GM23338 (cell line): ENCODE results near the gene RET.

Source experiments
- CREB1 ChIP-seq: fragments of 250-450 bp; sonication (Bioruptor Pico); IDR thresholded peaks from 2 replicates; pipeline ENCODE4 v1.5.0; 2020; ENCODE audit warnings: low read depth, mild to moderate bottlenecking, moderate library complexity
- EZH2 ChIP-seq: fragments of 200-600 bp; sonication (generic); IDR thresholded peaks from one replicate; pipeline ENCODE4 v1.8.0; 2017; ENCODE audit warnings: antibody characterized with exemption, mild to moderate bottlenecking, low read depth; ENCODE audit not compliant: unreplicated experiment
- EZH2phosphoT487 ChIP-seq: fragments of 200-600 bp; sonication (generic); IDR thresholded peaks from one replicate; pipeline ENCODE4 v1.8.1; 2018; ENCODE audit warnings: antibody characterized with exemption; ENCODE audit not compliant: unreplicated experiment
- JUNB ChIP-seq: IDR thresholded peaks from one replicate; pipeline ENCODE4 v1.6.1; 2016; ENCODE audit warnings: antibody characterized with exemption; ENCODE audit not compliant: unreplicated experiment
- NANOG ChIP-seq: IDR thresholded peaks from 2 replicates; pipeline ENCODE4 v1.6.1; 2016; ENCODE audit warnings: antibody characterized with exemption, borderline replicate concordance
- POLR2AphosphoS5 ChIP-seq: IDR thresholded peaks from 2 replicates; pipeline ENCODE4 v1.6.1; 2016; ENCODE audit warnings: antibody characterized with exemption, low read depth
- STAT1 ChIP-seq: IDR thresholded peaks from one replicate; pipeline ENCODE4 v1.6.1; 2016; ENCODE audit warnings: antibody characterized with exemption; ENCODE audit not compliant: unreplicated experiment
- ZNF114 ChIP-seq: fragments of 250-450 bp; sonication (Bioruptor Pico); IDR thresholded peaks from 2 replicates; pipeline ENCODE4 v1.5.0; 2020; ENCODE audit warnings: mild to moderate bottlenecking, moderate library complexity
- ZNF331 ChIP-seq: fragments of 250-450 bp; sonication (Bioruptor Pico); IDR thresholded peaks from 2 replicates; pipeline ENCODE4 v1.5.0; 2020; ENCODE audit warnings: low read depth, mild to moderate bottlenecking, moderate library complexity
- TF ChIP-seq, protein P1 (sequence below), 2 experiments: fragments of 200-600 bp in 1 of 2; sonication (generic) in 1 of 2; conservative IDR thresholded peaks; 2 replicates each; pipeline versions ENCODE4 v1.5.1 to v1.6.1; 2016 to 2017; ENCODE audit warnings: antibody characterized with exemption in 2 of 2, low read depth in 2 of 2, mild to moderate bottlenecking in 2 of 2, moderate library complexity in 1 of 2
- TF ChIP-seq, protein P2 (sequence below): IDR thresholded peaks from one replicate; pipeline ENCODE4 v1.6.1; 2018; ENCODE audit warnings: antibody characterized with exemption; ENCODE audit not compliant: unreplicated experiment
- TF ChIP-seq, protein P3 (sequence below): fragments of 250-450 bp; sonication (Bioruptor Pico); IDR thresholded peaks from 2 replicates; pipeline ENCODE4 v1.5.0; 2020; ENCODE audit warnings: mild to moderate bottlenecking, moderate library complexity

DNA sequence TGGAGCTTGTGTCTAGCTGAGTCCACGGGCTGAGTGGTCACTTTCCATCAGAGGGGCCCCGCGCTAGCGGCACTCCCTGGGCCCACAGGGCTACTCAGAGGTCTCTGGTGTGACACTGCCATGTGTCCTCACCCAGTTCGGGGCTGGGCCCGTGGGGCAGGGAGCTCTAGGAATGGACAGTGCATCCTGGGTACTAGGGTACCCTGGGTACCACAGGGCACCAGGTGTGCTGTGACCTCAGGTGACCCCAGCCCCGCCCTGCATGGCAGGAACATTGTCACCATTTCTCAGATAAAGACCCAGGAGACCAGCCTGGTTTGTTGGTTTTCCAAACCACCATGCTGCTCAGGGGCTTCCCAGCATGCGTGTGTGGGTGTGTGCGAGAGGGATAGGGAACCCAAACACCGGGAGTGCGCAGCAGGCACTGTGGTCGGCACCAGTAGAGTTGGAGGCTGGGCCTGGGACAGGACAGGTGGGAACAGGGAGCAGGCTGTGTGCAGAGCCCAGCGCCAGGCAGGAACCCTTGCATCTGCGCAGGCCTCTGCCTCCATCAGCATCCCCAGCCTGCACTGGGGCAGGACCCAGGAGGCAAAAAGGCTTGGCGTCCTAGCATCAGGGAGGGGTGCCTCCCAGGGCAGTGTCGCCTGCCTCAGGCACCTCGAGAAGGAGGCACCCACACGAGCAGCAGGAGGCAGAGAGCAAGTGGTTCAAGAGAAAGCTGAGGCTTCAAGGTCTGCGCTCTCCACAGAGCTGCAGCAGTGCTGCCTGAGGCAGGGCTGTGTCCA, 42.0 kb downstream of the RET start:
- TF ChIP-seq, protein P1, sequence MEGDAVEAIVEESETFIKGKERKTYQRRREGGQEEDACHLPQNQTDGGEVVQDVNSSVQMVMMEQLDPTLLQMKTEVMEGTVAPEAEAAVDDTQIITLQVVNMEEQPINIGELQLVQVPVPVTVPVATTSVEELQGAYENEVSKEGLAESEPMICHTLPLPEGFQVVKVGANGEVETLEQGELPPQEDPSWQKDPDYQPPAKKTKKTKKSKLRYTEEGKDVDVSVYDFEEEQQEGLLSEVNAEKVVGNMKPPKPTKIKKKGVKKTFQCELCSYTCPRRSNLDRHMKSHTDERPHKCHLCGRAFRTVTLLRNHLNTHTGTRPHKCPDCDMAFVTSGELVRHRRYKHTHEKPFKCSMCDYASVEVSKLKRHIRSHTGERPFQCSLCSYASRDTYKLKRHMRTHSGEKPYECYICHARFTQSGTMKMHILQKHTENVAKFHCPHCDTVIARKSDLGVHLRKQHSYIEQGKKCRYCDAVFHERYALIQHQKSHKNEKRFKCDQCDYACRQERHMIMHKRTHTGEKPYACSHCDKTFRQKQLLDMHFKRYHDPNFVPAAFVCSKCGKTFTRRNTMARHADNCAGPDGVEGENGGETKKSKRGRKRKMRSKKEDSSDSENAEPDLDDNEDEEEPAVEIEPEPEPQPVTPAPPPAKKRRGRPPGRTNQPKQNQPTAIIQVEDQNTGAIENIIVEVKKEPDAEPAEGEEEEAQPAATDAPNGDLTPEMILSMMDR (conservative IDR thresholded peaks at IDR 0.05; ENCODE audit: low read depth in 2 of 2): no peak
- TF ChIP-seq EZH2: no peak
- TF ChIP-seq EZH2phosphoT487: no peak
- no peak for TF ChIP-seq POLR2AphosphoS5
- TF ChIP-seq CREB1 (CRISPR knock-in tag): no peak
- no peak for TF ChIP-seq JUNB
- TF ChIP-seq STAT1: no peak
- TF ChIP-seq, protein P2, sequence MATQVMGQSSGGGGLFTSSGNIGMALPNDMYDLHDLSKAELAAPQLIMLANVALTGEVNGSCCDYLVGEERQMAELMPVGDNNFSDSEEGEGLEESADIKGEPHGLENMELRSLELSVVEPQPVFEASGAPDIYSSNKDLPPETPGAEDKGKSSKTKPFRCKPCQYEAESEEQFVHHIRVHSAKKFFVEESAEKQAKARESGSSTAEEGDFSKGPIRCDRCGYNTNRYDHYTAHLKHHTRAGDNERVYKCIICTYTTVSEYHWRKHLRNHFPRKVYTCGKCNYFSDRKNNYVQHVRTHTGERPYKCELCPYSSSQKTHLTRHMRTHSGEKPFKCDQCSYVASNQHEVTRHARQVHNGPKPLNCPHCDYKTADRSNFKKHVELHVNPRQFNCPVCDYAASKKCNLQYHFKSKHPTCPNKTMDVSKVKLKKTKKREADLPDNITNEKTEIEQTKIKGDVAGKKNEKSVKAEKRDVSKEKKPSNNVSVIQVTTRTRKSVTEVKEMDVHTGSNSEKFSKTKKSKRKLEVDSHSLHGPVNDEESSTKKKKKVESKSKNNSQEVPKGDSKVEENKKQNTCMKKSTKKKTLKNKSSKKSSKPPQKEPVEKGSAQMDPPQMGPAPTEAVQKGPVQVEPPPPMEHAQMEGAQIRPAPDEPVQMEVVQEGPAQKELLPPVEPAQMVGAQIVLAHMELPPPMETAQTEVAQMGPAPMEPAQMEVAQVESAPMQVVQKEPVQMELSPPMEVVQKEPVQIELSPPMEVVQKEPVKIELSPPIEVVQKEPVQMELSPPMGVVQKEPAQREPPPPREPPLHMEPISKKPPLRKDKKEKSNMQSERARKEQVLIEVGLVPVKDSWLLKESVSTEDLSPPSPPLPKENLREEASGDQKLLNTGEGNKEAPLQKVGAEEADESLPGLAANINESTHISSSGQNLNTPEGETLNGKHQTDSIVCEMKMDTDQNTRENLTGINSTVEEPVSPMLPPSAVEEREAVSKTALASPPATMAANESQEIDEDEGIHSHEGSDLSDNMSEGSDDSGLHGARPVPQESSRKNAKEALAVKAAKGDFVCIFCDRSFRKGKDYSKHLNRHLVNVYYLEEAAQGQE: no peak
- no peak for TF ChIP-seq ZNF114 (CRISPR knock-in tag)
- TF ChIP-seq NANOG: no peak
- TF ChIP-seq, protein P3, sequence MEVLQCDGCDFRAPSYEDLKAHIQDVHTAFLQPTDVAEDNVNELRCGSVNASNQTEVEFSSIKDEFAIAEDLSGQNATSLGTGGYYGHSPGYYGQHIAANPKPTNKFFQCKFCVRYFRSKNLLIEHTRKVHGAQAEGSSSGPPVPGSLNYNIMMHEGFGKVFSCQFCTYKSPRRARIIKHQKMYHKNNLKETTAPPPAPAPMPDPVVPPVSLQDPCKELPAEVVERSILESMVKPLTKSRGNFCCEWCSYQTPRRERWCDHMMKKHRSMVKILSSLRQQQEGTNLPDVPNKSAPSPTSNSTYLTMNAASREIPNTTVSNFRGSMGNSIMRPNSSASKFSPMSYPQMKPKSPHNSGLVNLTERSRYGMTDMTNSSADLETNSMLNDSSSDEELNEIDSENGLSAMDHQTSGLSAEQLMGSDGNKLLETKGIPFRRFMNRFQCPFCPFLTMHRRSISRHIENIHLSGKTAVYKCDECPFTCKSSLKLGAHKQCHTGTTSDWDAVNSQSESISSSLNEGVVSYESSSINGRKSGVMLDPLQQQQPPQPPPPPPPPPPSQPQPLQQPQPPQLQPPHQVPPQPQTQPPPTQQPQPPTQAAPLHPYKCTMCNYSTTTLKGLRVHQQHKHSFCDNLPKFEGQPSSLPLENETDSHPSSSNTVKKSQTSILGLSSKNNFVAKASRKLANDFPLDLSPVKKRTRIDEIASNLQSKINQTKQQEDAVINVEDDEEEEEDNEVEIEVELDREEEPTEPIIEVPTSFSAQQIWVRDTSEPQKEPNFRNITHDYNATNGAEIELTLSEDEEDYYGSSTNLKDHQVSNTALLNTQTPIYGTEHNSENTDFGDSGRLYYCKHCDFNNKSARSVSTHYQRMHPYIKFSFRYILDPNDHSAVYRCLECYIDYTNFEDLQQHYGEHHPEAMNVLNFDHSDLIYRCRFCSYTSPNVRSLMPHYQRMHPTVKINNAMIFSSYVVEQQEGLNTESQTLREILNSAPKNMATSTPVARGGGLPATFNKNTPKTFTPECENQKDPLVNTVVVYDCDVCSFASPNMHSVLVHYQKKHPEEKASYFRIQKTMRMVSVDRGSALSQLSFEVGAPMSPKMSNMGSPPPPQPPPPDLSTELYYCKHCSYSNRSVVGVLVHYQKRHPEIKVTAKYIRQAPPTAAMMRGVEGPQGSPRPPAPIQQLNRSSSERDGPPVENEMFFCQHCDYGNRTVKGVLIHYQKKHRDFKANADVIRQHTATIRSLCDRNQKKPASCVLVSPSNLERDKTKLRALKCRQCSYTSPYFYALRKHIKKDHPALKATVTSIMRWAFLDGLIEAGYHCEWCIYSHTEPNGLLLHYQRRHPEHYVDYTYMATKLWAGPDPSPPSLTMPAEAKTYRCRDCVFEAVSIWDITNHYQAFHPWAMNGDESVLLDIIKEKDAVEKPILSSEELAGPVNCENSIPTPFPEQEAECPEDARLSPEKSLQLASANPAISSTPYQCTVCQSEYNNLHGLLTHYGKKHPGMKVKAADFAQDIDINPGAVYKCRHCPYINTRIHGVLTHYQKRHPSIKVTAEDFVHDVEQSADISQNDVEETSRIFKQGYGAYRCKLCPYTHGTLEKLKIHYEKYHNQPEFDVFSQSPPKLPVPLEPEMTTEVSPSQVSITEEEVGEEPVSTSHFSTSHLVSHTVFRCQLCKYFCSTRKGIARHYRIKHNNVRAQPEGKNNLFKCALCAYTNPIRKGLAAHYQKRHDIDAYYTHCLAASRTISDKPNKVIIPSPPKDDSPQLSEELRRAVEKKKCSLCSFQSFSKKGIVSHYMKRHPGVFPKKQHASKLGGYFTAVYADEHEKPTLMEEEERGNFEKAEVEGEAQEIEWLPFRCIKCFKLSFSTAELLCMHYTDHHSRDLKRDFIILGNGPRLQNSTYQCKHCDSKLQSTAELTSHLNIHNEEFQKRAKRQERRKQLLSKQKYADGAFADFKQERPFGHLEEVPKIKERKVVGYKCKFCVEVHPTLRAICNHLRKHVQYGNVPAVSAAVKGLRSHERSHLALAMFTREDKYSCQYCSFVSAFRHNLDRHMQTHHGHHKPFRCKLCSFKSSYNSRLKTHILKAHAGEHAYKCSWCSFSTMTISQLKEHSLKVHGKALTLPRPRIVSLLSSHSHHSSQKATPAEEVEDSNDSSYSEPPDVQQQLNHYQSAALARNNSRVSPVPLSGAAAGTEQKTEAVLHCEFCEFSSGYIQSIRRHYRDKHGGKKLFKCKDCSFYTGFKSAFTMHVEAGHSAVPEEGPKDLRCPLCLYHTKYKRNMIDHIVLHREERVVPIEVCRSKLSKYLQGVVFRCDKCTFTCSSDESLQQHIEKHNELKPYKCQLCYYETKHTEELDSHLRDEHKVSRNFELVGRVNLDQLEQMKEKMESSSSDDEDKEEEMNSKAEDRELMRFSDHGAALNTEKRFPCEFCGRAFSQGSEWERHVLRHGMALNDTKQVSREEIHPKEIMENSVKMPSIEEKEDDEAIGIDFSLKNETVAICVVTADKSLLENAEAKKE (CRISPR knock-in tag): no peak
- no peak for TF ChIP-seq ZNF331 (CRISPR knock-in tag)
